ENCODE data around the gene SMAD1.

The SMAD1 gene

GRCh38 chr4:145437466-145437865 is 44.2 kb upstream of the SMAD1 start:
- TF ChIP-seq CTCF (IDR thresholded peaks at IDR 0.05; ENCODE audit: low read depth, low read length): no peak
- no peak for TF ChIP-seq MYC (IDR thresholded peaks at IDR 0.05; ENCODE audit: low read depth, low read length)
- TF ChIP-seq POLR2A (IDR thresholded peaks at IDR 0.05; ENCODE audit: extremely low read depth, insufficient read length): no peak
- TF ChIP-seq MAX (IDR thresholded peaks at IDR 0.05; ENCODE audit: low read depth, low read length): no peak
- H3K4me3 ChIP-seq (ENCODE audit: low read depth, low read length): no peak overlapping the region
- no peak for DNase-seq (ENCODE audit: low read depth)

- no peak overlapping the region for H3K4me3 ChIP-seq (ENCODE audit: low read depth, low read length)
- no peak for DNase-seq (ENCODE audit: low read depth)
- TF ChIP-seq POLR2A (IDR thresholded peaks at IDR 0.05; ENCODE audit: extremely low read depth, insufficient read length) (no peak), MYC (IDR thresholded peaks at IDR 0.05; ENCODE audit: low read depth, low read length) (no peak), CTCF (IDR thresholded peaks at IDR 0.05; ENCODE audit: low read depth, low read length) (no peak), MAX (IDR thresholded peaks at IDR 0.05; ENCODE audit: low read depth, low read length) (no peak)
These were observed 43.4 kb upstream of the SMAD1 start for GRCh38 chr4:145438298-145438697.

- TF ChIP-seq POLR2A (IDR thresholded peaks at IDR 0.05; ENCODE audit: extremely low read depth, insufficient read length) (no peak), MYC (IDR thresholded peaks at IDR 0.05; ENCODE audit: low read depth, low read length) (no peak), CTCF (IDR thresholded peaks at IDR 0.05; ENCODE audit: low read depth, low read length) (no peak), MAX (IDR thresholded peaks at IDR 0.05; ENCODE audit: low read depth, low read length) (no peak)
- DNase-seq (ENCODE audit: low read depth): no peak
- no peak overlapping the region for H3K4me3 ChIP-seq (ENCODE audit: low read depth, low read length)
These were observed 41.2 kb upstream of the SMAD1 start for GRCh38 chr4:145440292-145441007.

- no peak for DNase-seq (ENCODE audit: low read depth)
- TF ChIP-seq POLR2A (IDR thresholded peaks at IDR 0.05; ENCODE audit: extremely low read depth, insufficient read length): no peak
- TF ChIP-seq MAX (IDR thresholded peaks at IDR 0.05; ENCODE audit: low read depth, low read length): no peak
- no peak for TF ChIP-seq CTCF (IDR thresholded peaks at IDR 0.05; ENCODE audit: low read depth, low read length)
- no peak for TF ChIP-seq MYC (IDR thresholded peaks at IDR 0.05; ENCODE audit: low read depth, low read length)
- H3K4me3 ChIP-seq (ENCODE audit: low read depth, low read length): no peak overlapping the region
These were observed 35.5 kb upstream of the SMAD1 start for GRCh38 chr4:145446184-145446583.

- TF ChIP-seq CTCF (IDR thresholded peaks at IDR 0.05; ENCODE audit: low read depth, low read length) (no peak), POLR2A (IDR thresholded peaks at IDR 0.05; ENCODE audit: extremely low read depth, insufficient read length) (no peak), MYC (IDR thresholded peaks at IDR 0.05; ENCODE audit: low read depth, low read length) (no peak), MAX (IDR thresholded peaks at IDR 0.05; ENCODE audit: low read depth, low read length) (no peak)
- no peak overlapping the region for H3K4me3 ChIP-seq (ENCODE audit: low read depth, low read length)
These were observed 29.8 kb upstream of the SMAD1 start for GRCh38 chr4:145451895-145452294.

More at GRCh38 chr4:145451895-145452294, 29.8 kb upstream of the SMAD1 start:
- DNase-seq (ENCODE audit: low read depth): no peak
